IPS-18c (cell line): ENCODE results near the gene HOXB7.

Source experiments
- H3K4me3 ChIP-seq: 2 replicates; pipeline ENCODE4 v1.7.0; 2013; ENCODE audit warnings: low read depth, mild to moderate bottlenecking, low read length, moderate library complexity; ENCODE audit not compliant: insufficient read depth
- H3K9me3 ChIP-seq: one replicate; pipeline ENCODE4 v1.6.1; 2013; ENCODE audit warnings: mild to moderate bottlenecking, low read length, moderate library complexity; ENCODE audit not compliant: control insufficient read depth, insufficient read depth

The HOXB7 gene

DNA sequence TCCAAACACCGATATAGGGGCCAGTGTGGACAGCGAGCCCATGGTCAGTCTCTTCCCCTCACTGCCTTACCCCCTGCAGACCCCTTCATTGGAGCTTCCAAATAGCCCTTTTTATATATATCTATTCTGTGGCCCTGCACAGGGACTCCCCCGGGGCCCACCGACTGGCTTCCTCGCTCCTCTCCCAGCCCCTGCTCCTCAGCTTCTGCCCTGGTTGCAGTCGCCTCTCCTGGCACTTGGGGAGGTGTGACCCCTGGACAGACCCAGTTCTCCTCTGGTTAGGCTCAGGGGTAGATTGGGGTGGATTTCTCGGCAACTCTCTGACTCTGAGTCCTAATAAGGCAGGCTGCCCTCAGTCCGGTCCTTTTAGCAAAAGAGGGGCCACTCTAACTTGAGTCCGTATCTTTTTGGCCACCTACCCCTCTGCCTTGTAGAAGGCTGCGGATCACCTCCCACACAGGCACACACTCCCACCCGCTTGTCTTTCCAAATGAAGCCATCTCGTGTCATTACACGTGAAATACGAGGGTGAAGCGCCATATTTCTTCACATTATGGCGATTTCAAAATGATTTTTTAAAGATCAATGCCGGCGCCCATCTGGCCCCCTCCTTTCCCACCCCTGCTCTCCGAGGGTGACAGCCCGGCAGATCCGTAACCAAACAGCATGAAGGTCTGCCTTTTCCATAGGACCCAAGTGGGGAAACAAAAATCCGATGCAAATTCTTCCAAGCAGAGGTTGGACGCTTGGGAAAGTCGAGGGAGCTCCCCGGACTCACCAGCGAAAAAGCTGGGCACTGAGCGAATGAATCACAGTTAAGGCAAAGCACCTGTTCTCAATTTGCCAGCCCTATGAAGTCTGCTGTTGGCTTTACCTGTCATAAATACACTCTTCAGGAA, 17.1 kb upstream of the HOXB7 start:
- peaks cover 2% of the 10 kb centered on the region for H3K9me3 ChIP-seq
- no peak overlapping the region for H3K4me3 ChIP-seq

DNA sequence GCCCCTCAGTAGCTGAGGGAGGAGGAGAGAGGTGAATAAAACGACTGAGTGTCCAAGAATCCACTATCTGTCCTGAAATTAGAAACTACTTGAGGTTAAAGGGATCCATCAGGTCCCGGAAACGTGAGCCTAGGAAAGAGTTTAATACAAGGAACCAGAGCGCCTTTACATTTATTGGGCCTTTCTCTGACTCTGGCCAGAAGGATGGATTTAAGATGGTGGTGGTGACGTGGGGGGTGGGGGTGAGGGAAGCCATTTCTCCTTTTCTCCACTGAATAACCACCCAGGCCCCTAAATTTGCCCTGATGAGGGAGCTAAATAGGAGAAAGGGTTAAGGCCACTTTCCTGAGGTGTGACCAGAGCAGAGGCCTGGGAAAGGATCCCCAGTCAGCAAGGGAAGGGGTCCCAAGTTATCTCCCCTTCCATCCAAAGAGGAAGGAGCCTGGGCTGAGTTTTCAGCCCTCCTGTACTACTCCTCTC, 16.3 kb upstream of the HOXB7 start:
- H3K9me3 ChIP-seq, result peaks cover 2% of the 10 kb centered on the region
- no peak overlapping the region; the same call in 1 of the 2 replicates for H3K4me3 ChIP-seq

DNA sequence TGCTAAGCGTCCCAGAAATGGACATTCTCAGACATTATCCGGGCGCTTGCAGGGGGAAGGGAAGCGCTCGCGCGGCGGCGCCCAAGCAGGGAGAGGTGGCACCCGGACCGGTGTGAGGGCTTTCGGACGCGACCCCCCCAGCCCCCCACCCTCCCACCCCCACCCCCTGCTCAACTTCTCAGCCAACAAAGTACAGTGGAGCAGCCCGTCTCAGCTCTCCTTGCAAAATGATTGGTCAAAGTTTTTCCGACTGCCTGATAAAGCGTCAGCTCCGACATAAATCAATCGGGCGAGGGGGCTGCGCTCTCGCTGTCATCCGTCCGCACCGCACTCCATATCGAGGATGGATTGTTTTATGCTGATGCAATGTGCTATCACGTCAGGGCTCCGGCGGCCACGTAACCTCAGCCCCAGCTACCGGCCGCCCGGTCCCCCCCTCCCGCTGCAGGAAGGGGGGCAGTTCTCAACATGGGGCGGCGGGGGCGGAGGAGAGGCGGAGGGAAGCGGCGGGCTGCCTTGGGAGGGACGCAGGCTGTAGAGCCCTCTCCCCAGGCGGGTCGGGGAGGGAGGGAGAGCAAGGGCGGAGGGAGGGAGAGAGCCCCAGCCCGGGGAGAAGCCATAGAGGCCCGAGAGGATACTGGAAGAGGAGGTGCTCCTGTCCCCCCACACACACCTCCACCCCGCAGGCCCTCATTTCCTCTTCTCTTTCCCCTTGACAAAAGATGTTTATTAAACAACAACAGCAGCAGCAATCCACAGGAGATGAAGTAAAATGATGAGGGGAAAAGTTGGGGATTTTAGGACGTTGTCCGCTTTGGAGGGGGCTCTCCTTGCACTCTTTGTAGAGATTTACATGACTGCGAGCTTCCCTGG, 15.7 kb upstream of the HOXB7 start, which contains the start of gene HOXB9:
HOXB9 (minus strand) TSS at position 114 of the 873 bp plus-strand sequence; CDS start at position 25, 89 bp downstream.
- peak within 1 kb of the TSS; percentile 40 for H3K4me3 ChIP-seq
- H3K9me3 ChIP-seq, result peaks cover 3% of the 10 kb centered on the region

DNA sequence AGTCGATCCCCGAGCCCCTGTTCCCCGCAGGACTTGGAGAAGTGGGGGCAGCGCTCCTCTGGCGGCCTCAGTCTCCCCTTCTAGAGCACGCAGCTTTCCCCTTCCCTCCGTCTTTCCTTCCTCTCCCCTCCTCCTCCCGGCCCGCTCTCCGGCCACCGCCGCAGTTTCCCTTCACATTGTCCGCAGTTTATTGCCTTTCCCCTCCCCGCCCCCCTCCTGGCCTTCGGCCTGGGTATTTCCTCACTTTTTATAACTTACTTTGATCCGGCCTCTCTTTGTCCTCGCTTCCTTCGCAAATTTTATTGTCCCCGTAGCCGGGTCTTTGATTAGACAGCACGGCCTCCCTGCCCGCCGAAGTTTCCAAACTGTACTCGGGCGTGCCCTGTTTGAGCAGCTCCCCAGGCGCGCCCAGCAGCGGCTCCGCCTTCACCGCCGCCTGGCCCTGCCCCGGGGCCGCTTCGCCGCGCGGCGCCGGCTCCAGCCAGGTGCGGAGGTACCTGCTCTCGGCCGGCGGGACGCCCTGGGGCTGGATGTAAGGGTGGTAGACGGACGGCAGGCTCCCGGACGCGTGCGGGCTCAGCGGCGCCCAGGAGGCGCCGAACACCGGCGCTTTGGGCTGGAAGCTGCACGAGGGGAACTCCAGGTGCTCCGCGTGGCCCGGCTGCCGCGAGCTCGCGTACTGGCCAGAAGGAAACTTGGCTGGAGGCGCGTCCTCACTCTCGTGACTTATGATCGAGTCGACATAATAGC, 14.9 kb upstream of the HOXB7 start:
- H3K9me3 ChIP-seq, result peaks cover 5% of the 10 kb centered on the region

DNA sequence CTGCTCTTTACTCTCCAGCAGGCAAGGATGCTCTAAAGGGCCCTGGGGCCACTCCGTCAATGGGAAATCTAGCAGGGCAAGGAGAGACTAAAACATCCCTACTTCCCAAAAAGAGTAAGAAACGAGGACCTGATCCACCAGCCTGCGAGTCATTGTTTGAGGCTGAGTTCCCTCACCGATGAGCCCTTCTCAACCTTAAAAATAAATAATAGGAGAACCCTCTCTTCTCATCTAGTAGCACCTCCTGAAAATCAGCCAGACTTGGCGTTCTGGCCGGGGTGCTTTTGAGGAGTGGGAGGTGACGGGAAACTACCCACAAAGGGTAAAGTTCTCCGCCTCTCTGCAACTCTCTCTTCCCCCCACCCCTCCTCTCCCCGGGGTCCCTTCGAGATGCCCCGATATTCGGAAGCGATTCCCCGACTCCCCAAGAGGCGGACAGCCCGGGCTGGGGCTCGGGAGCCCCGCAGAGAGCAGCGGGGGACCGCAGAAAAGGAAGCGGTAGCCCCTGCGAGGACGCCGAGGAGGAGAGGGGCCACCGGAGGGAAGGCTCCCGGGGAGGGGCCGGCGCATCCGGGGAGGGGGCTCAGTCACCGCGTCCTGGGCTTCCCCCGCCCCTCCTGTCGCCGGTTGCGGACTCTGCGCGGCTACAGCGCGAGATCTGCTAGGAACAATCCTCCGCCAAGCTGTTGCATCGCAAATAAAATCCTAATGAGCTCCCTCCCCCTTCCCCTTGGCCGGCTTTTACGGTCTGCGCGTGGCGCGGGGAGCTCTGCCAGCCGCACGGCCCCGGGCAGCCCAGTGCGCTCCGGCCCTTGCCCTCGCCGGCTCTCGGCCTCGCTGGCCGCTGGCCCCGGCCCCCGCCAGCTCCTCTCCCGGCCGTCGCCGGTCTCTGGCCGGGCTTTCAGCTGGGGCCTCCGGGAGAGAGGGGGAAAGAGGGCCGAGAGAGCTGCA, 14.0 kb upstream of the HOXB7 start:
- Histone ChIP-seq H3K4me3 (peak overlapping the region; percentile 40), H3K9me3 (peaks cover 5% of the 10 kb centered on the region)

More for the DNA sequence above, 14.9 kb upstream of the HOXB7 start:
- H3K4me3 ChIP-seq, result peak overlapping the region; percentile 40

DNA sequence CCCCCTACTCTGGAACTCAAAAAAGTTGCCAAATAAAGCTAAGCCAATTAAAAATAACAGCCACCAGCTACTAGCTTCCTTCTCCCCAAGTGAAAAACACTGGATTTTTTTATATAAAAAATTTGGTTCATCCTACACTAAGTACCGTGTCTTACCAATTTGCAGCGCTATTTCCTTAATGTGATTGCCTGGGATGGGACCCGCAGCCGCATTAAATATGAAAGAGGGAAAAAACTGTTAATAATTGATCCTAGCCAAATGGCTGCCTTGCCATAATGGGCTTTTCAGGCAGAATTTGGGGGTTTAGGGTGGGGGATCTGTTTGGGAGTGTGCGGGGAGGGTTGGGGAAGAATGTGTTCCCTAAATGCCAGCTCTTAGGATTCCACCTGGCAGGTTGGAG, 13.3 kb upstream of the HOXB7 start:
- peaks cover 5% of the 10 kb centered on the region for H3K9me3 ChIP-seq
- H3K4me3 ChIP-seq, result no peak overlapping the region

DNA sequence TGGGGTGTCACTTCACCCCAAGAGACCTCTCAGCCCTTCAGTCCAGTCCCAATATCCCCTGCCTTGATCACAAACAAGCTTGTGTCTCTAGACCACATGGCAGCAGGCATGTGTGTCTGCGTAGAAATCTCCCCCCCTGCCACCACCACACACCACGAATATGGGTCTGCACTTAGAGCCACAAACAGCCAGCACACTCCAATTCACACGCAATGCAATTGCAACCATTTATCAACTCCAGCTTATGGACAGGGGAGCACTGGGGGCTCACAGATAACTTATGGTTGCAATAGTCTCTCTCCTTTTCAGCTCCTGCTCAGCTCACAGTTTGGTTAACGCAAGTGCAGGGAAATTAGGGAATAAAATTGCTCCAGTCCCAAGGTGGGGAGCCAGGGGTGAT, 12.8 kb upstream of the HOXB7 start:
- H3K9me3 ChIP-seq, result peaks cover 5% of the 10 kb centered on the region
- no peak overlapping the region for H3K4me3 ChIP-seq

DNA sequence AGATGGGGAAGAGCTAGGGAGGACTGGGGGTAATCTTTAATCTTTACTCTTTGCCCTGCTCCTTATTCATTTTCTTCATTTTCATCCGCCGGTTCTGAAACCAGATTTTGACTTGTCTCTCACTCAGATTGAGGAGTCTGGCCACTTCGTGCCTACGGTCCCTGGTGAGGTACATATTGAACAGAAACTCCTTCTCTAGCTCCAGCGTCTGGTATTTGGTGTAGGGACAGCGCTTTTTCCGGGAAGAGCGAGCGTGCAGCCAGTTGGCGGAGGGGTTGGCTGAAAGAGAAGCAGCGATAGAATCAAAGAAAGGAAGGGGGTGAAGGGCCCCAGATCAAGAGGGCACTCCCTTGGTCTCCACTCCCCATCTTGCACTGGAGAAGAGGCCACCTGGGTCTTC, 12.0 kb upstream of the HOXB7 start:
- Histone ChIP-seq H3K4me3 (no peak overlapping the region), H3K9me3 (peaks cover 5% of the 10 kb centered on the region)

DNA sequence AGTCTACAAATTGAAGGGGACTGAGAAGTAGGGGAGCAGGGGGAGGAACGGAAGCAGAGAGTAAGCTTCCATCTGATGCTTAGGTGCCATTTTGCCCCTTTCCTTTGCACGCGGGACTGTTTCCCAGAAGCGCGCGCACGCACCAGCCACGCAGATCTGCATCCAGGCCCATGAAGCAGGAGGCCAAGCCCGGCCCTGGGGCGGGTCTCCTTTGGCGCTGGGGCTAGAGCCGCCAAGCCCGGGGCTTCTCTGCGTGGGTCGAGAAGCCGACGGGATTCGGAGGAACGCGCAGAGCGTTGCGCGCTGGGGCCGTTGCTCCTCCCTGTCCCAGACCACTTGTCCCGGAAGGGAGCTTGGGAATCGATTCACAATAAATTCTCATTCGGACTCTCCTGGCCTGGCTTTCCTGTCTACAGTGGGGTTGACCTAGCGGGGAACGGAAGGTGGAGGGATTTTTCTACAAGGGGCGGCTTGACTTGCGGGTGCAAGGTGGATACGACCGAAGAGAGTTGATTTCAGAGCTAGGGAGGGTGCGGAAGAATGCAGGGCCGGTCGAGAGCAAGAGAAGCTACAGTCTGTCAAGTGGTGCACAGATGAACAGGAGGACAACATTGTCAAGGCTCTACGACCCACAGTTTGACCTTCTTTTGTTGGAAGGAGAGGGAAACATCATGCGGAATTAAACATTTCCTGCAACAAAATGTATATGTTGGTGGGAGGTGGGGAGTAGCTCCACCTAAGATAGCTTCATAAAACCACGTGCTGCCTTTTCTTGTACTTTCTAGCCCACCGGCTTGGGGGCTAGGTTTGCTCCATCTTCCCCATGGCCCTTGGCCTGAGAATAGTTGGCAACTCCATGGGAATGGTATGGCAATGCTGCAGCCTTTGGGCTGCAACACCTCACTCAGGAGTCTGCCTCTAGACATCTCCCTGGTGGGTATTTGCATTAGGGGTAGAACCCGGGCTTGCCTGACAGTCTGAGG, 10.9 kb upstream of the HOXB7 start:
- H3K4me3 ChIP-seq, result no peak overlapping the region

DNA sequence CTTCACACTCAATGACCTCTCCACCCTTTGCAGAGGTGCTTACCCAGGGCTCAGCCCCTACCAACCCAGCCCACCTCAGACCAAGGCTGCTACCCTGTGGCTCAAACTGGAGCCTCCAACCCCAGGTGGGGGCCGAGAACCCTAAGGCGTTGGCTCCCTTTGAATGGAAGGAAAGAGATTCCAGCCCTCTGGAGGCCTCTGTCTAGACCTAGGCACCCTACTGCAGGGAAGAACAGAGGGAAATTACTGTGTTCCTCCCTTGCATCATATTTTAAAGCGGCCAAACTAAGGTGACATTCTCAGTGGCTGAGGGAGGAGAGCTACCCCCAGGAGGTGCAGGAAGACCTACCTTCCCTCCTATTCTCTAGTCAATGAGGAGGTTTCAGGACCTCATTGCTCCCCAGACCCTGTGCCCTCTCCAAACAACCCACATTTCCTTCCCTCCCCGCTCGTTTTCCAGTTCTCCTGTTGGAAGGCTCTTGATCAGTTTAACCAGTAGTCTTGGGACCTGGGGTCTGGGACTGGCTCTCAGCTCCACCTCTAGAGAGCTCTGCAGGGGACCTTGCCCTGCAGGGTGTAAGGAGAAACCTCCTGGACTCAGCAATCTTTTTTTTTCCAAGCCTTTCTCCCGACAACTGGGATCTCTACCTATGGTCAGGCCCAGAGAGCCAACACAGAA, 9.8 kb upstream of the HOXB7 start:
- Histone ChIP-seq H3K4me3 (no peak overlapping the region), H3K9me3 (peaks cover 4% of the 10 kb centered on the region)

More for the DNA sequence above, 10.9 kb upstream of the HOXB7 start:
- peaks cover 5% of the 10 kb centered on the region for H3K9me3 ChIP-seq

DNA sequence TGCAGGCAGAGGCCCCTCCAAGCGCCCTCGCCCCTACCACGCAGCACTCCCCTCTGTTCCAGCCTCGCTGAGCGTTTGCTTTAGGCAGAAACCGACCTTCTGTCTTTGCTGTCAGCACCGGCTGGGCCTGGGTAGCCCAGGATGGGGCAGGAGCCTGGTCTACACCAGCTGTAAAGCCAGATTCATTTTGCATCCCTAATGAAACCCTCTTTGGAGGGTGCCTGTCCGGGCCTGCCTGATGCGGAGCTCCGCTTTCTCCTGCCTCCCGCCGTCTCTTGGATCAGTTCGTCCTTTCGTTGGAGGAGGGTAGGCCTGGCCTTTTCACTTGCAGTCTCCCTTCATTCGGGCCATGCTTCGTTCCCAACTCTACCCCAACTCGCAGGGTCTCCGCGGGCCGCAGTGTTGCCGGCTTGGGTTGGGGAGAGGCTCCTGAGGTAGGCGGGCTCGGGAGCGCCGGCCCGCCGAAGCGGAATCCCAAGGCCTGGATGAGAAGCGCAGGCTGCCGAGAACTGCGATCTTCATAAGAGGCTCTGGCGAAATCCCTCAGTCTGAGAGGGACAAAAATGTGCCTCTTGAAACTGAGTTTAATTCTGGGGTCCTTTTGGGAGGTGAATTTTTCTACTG, 9.1 kb upstream of the HOXB7 start:
- Histone ChIP-seq H3K4me3 (no peak overlapping the region), H3K9me3 (peaks cover 3% of the 10 kb centered on the region)

DNA sequence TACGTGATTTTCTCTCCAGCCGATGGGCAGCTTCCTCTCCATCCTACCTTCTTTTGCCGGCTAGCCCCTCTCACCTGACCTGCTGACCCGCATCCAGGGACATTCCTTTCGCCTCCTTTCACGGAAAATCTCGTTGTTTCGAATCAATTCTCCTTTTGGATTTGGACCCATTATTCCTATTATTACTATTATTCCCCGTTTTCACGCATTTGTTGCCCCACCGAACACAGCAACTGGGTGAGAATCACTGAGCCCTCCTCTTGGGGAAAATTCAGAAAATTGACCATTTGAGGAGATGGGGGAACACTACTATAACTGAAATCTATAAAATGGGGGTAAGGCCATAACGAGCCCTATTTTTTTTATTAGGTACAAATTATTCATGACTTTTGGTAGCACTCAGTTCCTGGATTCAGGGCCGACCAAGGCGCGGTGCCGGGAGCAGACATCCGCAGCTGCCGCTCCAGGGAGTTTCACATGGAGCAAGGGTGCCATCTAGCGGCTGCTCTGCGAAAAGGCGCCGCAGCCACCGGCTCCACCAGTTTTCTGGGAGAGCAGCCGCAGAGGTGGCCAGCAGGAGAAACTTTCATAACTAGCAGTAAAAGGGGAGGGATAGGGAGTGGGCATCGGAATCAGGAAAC, 7.6 kb upstream of the HOXB7 start:
- H3K9me3 ChIP-seq, result peaks cover 3% of the 10 kb centered on the region
- H3K4me3 ChIP-seq, result no peak overlapping the region

DNA sequence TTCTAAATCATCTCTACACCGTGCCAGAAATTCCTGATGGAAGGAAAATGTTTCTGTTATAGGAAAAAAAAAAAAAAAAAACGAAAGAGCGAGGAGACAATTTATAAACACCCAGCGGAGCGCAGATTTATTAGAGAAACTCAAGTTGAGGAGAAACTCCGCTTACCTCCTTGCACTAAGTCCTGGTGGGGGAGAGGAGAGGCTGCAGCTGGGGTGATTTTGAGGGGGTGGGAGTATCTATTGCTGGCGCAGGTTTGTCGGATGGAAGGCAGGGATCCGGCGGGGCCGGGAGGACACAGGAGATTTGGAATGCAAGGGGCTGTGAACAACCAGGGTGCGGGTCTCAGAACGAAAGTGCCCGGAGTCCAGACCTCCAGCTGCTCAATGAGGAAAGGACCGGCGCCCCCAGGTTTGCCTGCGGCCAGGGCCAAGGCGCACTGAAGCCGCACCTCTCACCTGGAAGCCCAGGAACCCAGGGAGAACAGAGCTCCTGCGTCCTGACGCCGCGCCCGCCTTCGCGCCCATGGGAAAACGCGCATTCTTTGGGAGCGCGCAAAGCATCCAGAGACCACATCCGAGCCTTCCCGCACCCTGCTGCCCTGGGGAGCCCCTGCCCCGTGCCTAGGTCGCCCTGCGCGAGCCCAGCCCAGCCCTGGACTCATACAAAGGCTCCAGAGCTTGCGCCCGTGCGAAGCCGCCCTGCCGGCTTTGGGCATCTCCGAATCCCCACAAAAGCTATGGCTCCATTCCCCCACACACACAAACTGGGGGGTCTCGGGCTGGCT, 6.8 kb upstream of the HOXB7 start:
- Histone ChIP-seq H3K9me3 (peaks cover 3% of the 10 kb centered on the region), H3K4me3 (no peak overlapping the region)
